Common myeloid progenitor, CD34-positive (primary cell): ENCODE measurements around the gene DPP3.

Source experiments
- CTCF ChIA-PET: fragments of 350-600 bp; sonication (Branson Sonifier 250); formaldehyde crosslinking; loops from one replicate; lab custom pipeline; 2021; ENCODE audit warnings: antibody characterized with exemption; lab: Charles Lee
- POLR2A ChIA-PET: fragments of 350-600 bp; sonication (Branson Sonifier 250); formaldehyde crosslinking; loops from one replicate; lab custom pipeline; 2021; ENCODE audit warnings: antibody characterized with exemption; lab: Charles Lee
- DNase-seq, 3 donors: peaks; one replicate each; pipeline versions ENCODE4 v3.0.0 to v3.0.0-alpha.2; 2013
- H3K27ac ChIP-seq, 2 experiments: 1 replicate in 1 of 2; 2 replicates in 1 of 2; pipeline ENCODE4 v1.7.0; 2013; ENCODE audit warnings: inconsistent platforms in 2 of 2, low read length in 2 of 2, mild to moderate bottlenecking in 2 of 2, low read depth in 1 of 2, moderate library complexity in 1 of 2; ENCODE audit not compliant: severe bottlenecking in 2 of 2, insufficient read depth in 1 of 2, poor library complexity in 1 of 2
- H3K27me3 ChIP-seq, 5 experiments: replicated peaks in 2 of 5; 1 replicate in 3 of 5; 2 replicates in 2 of 5; pipeline versions ENCODE4 v1.6.1 to v1.7.0; 2013; ENCODE audit warnings: low read length in 4 of 5, mild to moderate bottlenecking in 2 of 5, moderate library complexity in 2 of 5, inconsistent platforms in 1 of 5; ENCODE audit not compliant: insufficient read depth in 5 of 5, control insufficient read depth in 4 of 5
- H3K36me3 ChIP-seq, 4 experiments: 1 replicate in 2 of 4; 2 replicates in 2 of 4; pipeline versions ENCODE4 v1.6.1 to v1.7.0; 2013; ENCODE audit warnings: low read length in 3 of 4, control low read depth in 1 of 4, mild to moderate bottlenecking in 1 of 4; ENCODE audit not compliant: control insufficient read depth in 4 of 4, insufficient read depth in 4 of 4
- H3K4me1 ChIP-seq, 4 experiments: 1 replicate in 3 of 4; 2 replicates in 1 of 4; pipeline versions ENCODE4 v1.6.1 to v1.7.1; 2013; ENCODE audit warnings: low read length in 3 of 4, mild to moderate bottlenecking in 3 of 4, control low read depth in 1 of 4, inconsistent platforms in 1 of 4, moderate library complexity in 1 of 4; ENCODE audit not compliant: control insufficient read depth in 4 of 4, insufficient read depth in 4 of 4; ENCODE audit errors: control extremely low read depth in 1 of 4
- H3K4me3 ChIP-seq, 7 experiments: 1 replicate in 4 of 7; 2 replicates in 3 of 7; pipeline versions ENCODE4 v1.5.1 to v1.7.0; 2013; ENCODE audit warnings: mild to moderate bottlenecking in 7 of 7, low read length in 6 of 7, moderate library complexity in 6 of 7, inconsistent platforms in 2 of 7, low read depth in 2 of 7, control low read depth in 1 of 7; ENCODE audit not compliant: insufficient read depth in 4 of 7, control insufficient read depth in 1 of 7; ENCODE audit errors: extremely low read depth in 1 of 7
- H3K9me3 ChIP-seq, 5 experiments: 1 replicate in 4 of 5; 2 replicates in 1 of 5; pipeline versions ENCODE4 v1.6.1 to v1.7.1; 2013; ENCODE audit warnings: low read length in 4 of 5, mild to moderate bottlenecking in 2 of 5, inconsistent platforms in 1 of 5, low read depth in 1 of 5, moderate library complexity in 1 of 5; ENCODE audit not compliant: control insufficient read depth in 4 of 5, insufficient read depth in 2 of 5; ENCODE audit errors: control extremely low read depth in 1 of 5
- WGBS: methylation state at CpG from one replicate; pipeline ENCODE4 v1.1.5; 2013; ENCODE audit not compliant: insufficient coverage; 5-methylcytosine and 5-hydroxymethylcytosine counted together

The DPP3 gene

DNA sequence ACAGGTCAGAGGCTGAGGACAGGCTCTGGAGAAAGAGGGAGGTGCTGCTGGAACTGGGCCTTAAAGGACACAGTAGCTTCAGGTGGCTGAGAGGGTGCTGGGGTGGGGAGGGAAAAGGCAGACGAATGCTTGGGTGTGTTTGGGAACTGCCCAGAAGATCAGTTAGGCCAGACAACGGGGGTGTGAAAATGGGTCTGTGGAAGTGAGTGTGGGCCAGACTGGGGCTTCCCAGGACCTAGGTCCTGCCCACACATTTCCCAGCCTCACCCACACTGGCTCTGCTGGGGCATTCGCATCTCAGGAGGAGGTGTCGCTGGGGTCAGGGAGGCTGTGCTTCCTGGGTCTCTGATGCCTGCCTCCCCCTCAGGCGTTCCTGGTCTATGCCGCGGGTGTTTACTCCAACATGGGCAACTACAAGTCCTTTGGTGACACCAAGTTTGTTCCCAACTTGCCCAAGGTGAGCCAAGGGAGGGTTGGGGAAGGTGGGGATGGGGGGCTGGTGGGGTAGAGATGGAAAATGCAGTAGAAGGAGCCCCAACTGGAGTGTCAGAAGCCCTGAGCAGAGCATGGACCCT is 4.7 kb downstream of the DPP3 start:
- peaks cover 2 to 8% (median 5%) of the 10 kb centered on the region in 4 experiments for H3K4me1 ChIP-seq
- H3K27me3 ChIP-seq: no peaks in the 10 kb centered on the region
- H3K9me3 ChIP-seq: no peaks in the 10 kb centered on the region
- 96% methylated on average over 5 of the region's 7 CpGs for WGBS
- no peak overlapping the region for H3K4me3 ChIP-seq
- no peak for DNase-seq
- ChIA-PET CTCF (no interaction called here), POLR2A (no interaction called here)
- H3K36me3 ChIP-seq: peaks cover 3 to 60% (median 34%) of the 10 kb centered on the region in 4 experiments
- no peak overlapping the region for H3K27ac ChIP-seq

DNA sequence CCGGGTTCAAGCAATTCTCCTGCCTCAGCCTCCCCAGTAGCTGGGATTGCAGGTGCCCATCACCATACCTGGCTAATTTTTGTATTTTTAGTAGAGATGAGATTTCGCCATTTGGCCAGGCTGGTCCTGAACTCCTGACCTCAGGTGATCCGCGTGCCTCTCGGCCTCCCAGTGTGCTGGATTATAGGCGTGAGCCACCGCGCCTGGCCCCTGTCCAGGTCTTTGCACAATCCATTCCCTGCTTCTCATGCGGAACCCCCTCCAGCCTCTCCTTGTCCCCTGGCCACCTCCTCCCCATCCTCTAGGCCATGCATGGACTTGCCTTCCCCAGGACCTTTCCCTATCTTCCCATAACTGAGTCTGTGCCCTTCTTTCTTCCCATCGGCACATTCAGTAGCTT is 8.7 kb downstream of the DPP3 start:
- CTCF ChIA-PET: interaction anchor here (1.3 kb wide), 1 partner anchor 19 kb away, joined by 5 read pairs; no protein-coding TSS in a partner anchor
- Histone ChIP-seq H3K27ac (no peak overlapping the region), H3K27me3 (no peaks in the 10 kb centered on the region), H3K4me3 (no peak overlapping the region), H3K4me1 (no peaks in the 10 kb centered on the region), H3K9me3 (no peaks in the 10 kb centered on the region), H3K36me3 (peaks cover 7 to 72% (median 46%) of the 10 kb centered on the region in 4 experiments)
- no peak for DNase-seq
- POLR2A ChIA-PET: no interaction called here
- 97% methylated on average over 9 of the region's 10 CpGs for WGBS

DNA sequence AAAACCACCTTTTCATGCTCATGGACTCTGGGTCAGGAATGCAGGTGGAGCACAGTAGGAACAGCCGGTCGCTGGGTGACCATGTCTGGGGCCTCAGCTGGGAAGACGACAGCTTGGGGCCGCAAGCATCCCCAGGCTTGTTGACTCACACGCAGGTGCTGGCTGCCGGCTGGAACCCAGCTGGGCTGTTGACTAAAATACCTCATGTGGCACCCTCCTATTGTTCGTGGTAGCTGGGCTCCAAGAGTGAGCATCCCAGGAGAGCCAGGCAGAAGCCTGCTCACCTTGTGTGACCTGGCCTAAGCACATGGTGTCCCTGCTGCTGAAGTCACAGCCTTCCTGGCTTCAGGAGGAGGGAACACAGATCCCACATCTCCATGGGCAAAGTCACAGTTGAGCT is 9.4 kb downstream of the DPP3 start:
- Histone ChIP-seq H3K4me3 (no peak overlapping the region), H3K27ac (no peak overlapping the region), H3K9me3 (no peaks in the 10 kb centered on the region), H3K36me3 (peaks cover 7 to 70% (median 45%) of the 10 kb centered on the region in 4 experiments), H3K4me1 (no peaks in the 10 kb centered on the region), H3K27me3 (no peaks in the 10 kb centered on the region)
- no peak for DNase-seq
- CTCF ChIA-PET: interaction anchor here (1.3 kb wide), 2 partner anchors 19 to 35 kb away, joined by 3 to 5 read pairs; no protein-coding TSS in a partner anchor
- POLR2A ChIA-PET: no interaction called here
- 94% methylated on average over 7 of the region's 7 CpGs for WGBS

DNA sequence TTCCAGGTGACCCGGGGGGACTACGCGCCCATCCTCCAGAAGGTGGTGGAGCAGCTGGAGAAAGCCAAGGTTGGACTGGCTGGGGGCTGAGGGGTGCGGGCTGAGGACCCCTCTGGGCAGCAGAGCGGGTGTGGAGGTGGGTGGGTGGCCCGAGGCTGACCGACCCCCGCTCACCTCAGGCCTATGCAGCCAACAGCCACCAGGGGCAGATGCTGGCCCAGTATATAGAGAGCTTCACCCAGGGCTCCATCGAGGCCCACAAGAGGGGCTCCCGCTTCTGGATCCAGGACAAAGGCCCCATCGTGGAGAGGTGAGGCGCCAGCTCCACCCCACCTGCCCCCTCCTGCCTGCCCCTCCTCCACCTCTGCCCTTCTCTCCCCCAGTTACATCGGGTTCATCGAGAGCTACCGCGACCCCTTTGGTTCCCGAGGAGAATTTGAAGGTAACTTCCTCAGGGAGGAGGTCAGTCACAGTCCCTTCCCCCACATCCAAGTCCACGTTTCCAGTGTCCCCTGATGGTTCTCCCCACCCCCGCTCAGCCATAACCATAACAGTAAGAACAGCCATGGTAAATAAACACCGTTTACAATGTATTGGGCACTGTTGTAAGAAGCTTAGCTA is 11.2 kb downstream of the DPP3 start:
- no peaks in the 10 kb centered on the region for H3K4me1 ChIP-seq
- 90% methylated on average over 13 of the region's 20 CpGs for WGBS
- CTCF ChIA-PET: interaction anchor here (1.0 to 1.5 kb wide), 4 partner anchors 11 to 84 kb away, joined by 3 to 5 read pairs (median 4); partner anchors contain the start of genes BBS1, CTSF and DPP3
- H3K27me3 ChIP-seq: no peaks in the 10 kb centered on the region
- no peaks in the 10 kb centered on the region for H3K9me3 ChIP-seq
- no peak overlapping the region for H3K4me3 ChIP-seq
- H3K27ac ChIP-seq: no peak overlapping the region
- H3K36me3 ChIP-seq: peaks cover 12 to 69% (median 44%) of the 10 kb centered on the region in 4 experiments
- POLR2A ChIA-PET: no interaction called here
- no peak for DNase-seq

DNA sequence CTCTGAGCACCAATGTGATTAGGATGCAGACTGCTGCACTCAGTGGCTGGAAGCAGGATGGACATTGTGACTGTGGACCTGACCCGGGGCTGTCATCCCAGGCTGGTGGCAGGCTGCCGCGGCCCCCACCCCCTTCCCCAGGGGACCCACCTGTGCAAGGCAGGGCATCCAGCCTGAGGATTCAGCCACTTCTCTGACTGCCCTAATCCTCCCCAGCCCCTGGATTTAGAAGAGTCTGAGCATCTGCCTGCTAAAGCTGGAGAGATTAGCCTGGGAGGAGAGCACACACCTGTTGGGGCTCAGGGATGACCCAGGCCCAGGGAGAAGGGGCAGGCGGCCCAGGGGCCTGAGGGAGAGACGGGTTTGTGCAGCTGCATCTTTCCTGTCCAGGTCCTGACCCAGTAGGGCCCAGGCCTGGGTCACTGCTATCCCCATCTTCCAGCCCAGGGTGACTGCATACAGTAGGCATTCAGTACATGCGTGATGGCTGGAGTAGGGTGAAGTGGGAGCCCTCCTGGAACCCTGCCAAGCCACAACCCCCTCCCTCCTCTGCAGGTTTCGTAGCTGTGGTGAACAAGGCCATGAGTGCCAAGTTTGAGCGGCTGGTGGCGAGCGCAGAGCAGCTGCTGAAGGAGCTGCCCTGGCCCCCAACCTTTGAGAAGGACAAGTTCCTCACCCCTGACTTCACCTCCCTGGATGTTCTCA is 12.1 kb downstream of the DPP3 start:
- ChIA-PET POLR2A (no interaction called here), CTCF (interaction anchor here (1.0 to 1.5 kb wide), 2 partner anchors 12 to 18 kb away, joined by 3 to 4 read pairs; partner anchors contain the start of genes BBS1 and DPP3)
- H3K9me3 ChIP-seq: no peaks in the 10 kb centered on the region
- H3K27me3 ChIP-seq: no peaks in the 10 kb centered on the region
- H3K36me3 ChIP-seq: peaks cover 13 to 68% (median 45%) of the 10 kb centered on the region in 4 experiments
- DNase-seq: no peak
- H3K4me3 ChIP-seq: no peak overlapping the region
- 92% methylated on average over 4 of the region's 10 CpGs for WGBS
- H3K27ac ChIP-seq: no peak overlapping the region
- H3K4me1 ChIP-seq: no peaks in the 10 kb centered on the region

DNA sequence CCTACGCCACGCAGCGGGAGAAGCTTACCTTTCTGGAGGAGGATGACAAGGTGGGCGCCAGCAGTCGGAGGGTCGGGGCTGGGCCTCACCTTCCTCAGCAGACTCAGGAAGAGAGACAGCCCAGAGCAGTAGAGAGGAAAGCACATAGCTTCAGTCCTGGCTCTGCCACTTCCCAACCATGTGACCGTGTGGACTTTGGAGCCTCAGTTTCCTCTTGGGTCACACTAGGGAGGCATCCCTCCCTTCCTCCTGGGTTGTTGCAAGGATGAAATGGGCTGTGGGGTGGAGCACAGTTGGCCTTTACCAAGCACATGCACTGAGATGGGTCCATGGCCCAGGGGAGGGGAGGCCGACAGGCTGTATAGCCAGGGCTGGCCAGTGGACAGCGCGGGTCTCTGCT is 12.9 kb downstream of the DPP3 start:
- ChIA-PET POLR2A (no interaction called here), CTCF (interaction anchor here (0.5 to 1.3 kb wide), 2 partner anchors 10 to 150 kb away, joined by 3 to 4 read pairs; no protein-coding TSS in a partner anchor)
- H3K4me1 ChIP-seq: no peaks in the 10 kb centered on the region
- H3K27me3 ChIP-seq: no peaks in the 10 kb centered on the region
- peaks cover 13 to 61% (median 40%) of the 10 kb centered on the region in 4 experiments for H3K36me3 ChIP-seq
- no peak overlapping the region for H3K4me3 ChIP-seq
- 95% methylated on average over 10 of the region's 10 CpGs for WGBS
- H3K27ac ChIP-seq: no peak overlapping the region
- H3K9me3 ChIP-seq: no peaks in the 10 kb centered on the region
- no peak for DNase-seq
